IMR-90 (cell line): ENCODE results near the gene SPACDR. TPM values are rescaled to one million over a fixed set of nuclear protein-coding genes. Genes with fewer than 3 reads are reported as not detected.

Experiments
- ATAC-seq: fragments of 200-7000 bp; cut with Tn5 transposase; 2 replicates; pipeline ENCODE4 v1.9.1; 2020; ENCODE audit warnings: low read depth, mild to moderate bottlenecking, moderate library complexity
- BruUV-seq: library from RNA; stranded (reverse); fragments of 400-500 nt; replicated peaks from 2 replicates; lab custom pipeline; 2021; lab: Mats Ljungman, UMichigan
- CTCF ChIA-PET: fragments of 300-600 bp; formaldehyde crosslinking; extraction: SDS; loops from one replicate; lab custom pipeline; 2021; ENCODE audit warnings: antibody characterized with exemption; lab: Yijun Ruan, JAX
- POLR2A ChIA-PET: fragments of 300-600 bp; sonication (Branson Sonifier 250); formaldehyde crosslinking; loops from one replicate; lab custom pipeline; 2022; ENCODE audit warnings: antibody characterized with exemption; ENCODE audit not compliant: unreplicated experiment; lab: Charles Lee
- DNase-seq: peaks from one replicate; pipeline ENCODE4 v3.0.0; 2013
- H2AFZ ChIP-seq: replicated peaks from 2 replicates; pipeline ENCODE3; 2013; ENCODE audit warnings: low read length, mild to moderate bottlenecking; ENCODE audit not compliant: poor library complexity
- H2AK5ac ChIP-seq: 2 replicates; pipeline ENCODE4 v1.6.1; 2013; ENCODE audit warnings: low read depth, low read length, inconsistent platforms
- H2AK9ac ChIP-seq: replicated peaks from 2 replicates; pipeline ENCODE3; 2013; ENCODE audit warnings: mild to moderate bottlenecking, low read depth, low read length, moderate library complexity; ENCODE audit not compliant: poor library complexity
- H2BK120ac ChIP-seq: 2 replicates; pipeline ENCODE4 v1.6.1; 2013; ENCODE audit warnings: low read depth, low read length, inconsistent platforms
- H2BK15ac ChIP-seq: 3 replicates; pipeline ENCODE4 v1.6.1; 2013; ENCODE audit warnings: low read depth, low read length, inconsistent platforms
- H2BK20ac ChIP-seq: 2 replicates; pipeline ENCODE4 v1.6.1; 2013; ENCODE audit warnings: low read depth, mild to moderate bottlenecking, inconsistent platforms, low read length, moderate library complexity
- H2BK5ac ChIP-seq: 2 replicates; pipeline ENCODE4 v1.6.1; 2013; ENCODE audit warnings: mild to moderate bottlenecking, low read depth, low read length, inconsistent platforms; ENCODE audit not compliant: poor library complexity, severe bottlenecking
- H3K14ac ChIP-seq: replicated peaks from 2 replicates; pipeline ENCODE4 v1.6.1; 2013; ENCODE audit warnings: low read depth, low read length, inconsistent platforms
- H3K18ac ChIP-seq: 2 replicates; pipeline ENCODE4 v1.6.1; 2013; ENCODE audit warnings: low read depth, low read length, control low read depth
- H3K23ac ChIP-seq: 2 replicates; pipeline ENCODE4 v1.6.1; 2013; ENCODE audit warnings: low read depth, low read length, inconsistent platforms
- H3K27ac ChIP-seq: 2 replicates; pipeline ENCODE4 v1.5.1; 2013; ENCODE audit warnings: mild to moderate bottlenecking, control low read depth, low read length; ENCODE audit not compliant: insufficient read depth
- H3K27me3 ChIP-seq: 2 replicates; pipeline ENCODE4 v1.6.1; 2013; ENCODE audit warnings: low read length; ENCODE audit not compliant: control insufficient read depth, insufficient read depth
- H3K36me3 ChIP-seq: 2 replicates; pipeline ENCODE4 v1.6.1; 2013; ENCODE audit warnings: low read length, mixed read lengths; ENCODE audit not compliant: control insufficient read depth, insufficient read depth
- H3K4ac ChIP-seq: 2 replicates; pipeline ENCODE4 v1.6.1; 2013; ENCODE audit warnings: low read depth, low read length, inconsistent platforms
- H3K4me1 ChIP-seq: 2 replicates; pipeline ENCODE4 v1.6.1; 2013; ENCODE audit warnings: low read length, mixed read lengths; ENCODE audit not compliant: control insufficient read depth, insufficient read depth
- H3K4me2 ChIP-seq: 2 replicates; pipeline ENCODE4 v1.6.1; 2013; ENCODE audit warnings: low read depth, mild to moderate bottlenecking, control low read depth, low read length, moderate library complexity
- H3K4me3 ChIP-seq: 2 replicates; pipeline ENCODE4 v1.5.1; 2013; ENCODE audit warnings: low read depth, mild to moderate bottlenecking, control low read depth, low read length, moderate library complexity; ENCODE audit not compliant: insufficient read depth
- H3K56ac ChIP-seq: 2 replicates; pipeline ENCODE4 v1.6.1; 2013; ENCODE audit warnings: low read length, inconsistent platforms; ENCODE audit not compliant: insufficient read depth; ENCODE audit errors: extremely low read depth
- H3K79me1 ChIP-seq, 2 experiments: 2 replicates each; pipeline ENCODE4 v1.6.1; 2013; ENCODE audit warnings: low read length in 2 of 2, inconsistent platforms in 1 of 2, low read depth in 1 of 2
- H3K9ac ChIP-seq: 2 replicates; pipeline ENCODE4 v1.6.1; 2013; ENCODE audit warnings: low read depth, low read length, control low read depth
- H3K9me1 ChIP-seq: 2 replicates; pipeline ENCODE4 v1.6.1; 2013; ENCODE audit warnings: low read length, inconsistent platforms; ENCODE audit not compliant: insufficient read depth
- H3K9me3 ChIP-seq: 2 replicates; pipeline ENCODE4 v1.6.1; 2013; ENCODE audit warnings: low read length; ENCODE audit not compliant: control insufficient read depth, insufficient read depth
- H4K20me1 ChIP-seq: 2 replicates; pipeline ENCODE4 v1.6.1; 2013; ENCODE audit warnings: low read length, inconsistent platforms; ENCODE audit not compliant: insufficient read depth
- H4K5ac ChIP-seq: 2 replicates; pipeline ENCODE4 v1.6.1; 2013; ENCODE audit warnings: mild to moderate bottlenecking, low read depth, low read length, control low read depth
- H4K8ac ChIP-seq, 2 experiments: 2 replicates each; pipeline ENCODE4 v1.6.1; 2013; ENCODE audit warnings: low read depth in 2 of 2, low read length in 2 of 2, control low read depth in 1 of 2, inconsistent platforms in 1 of 2
- H4K91ac ChIP-seq: 2 replicates; pipeline ENCODE4 v1.6.1; 2013; ENCODE audit warnings: low read depth, low read length, inconsistent platforms; ENCODE audit not compliant: insufficient read depth
- BHLHE40 ChIP-seq: fragments of 150-350 bp; IDR thresholded peaks from 2 replicates; pipeline ENCODE4 v1.6.1; 2016; ENCODE audit warnings: mild to moderate bottlenecking, low read depth, low read length
- CEBPB ChIP-seq: IDR thresholded peaks from 2 replicates; pipeline ENCODE4 v1.6.1; 2012; ENCODE audit warnings: low read depth, low read length, improper control_type of control experiment
- CHD1 ChIP-seq: IDR thresholded peaks from 2 replicates; pipeline ENCODE4 v1.6.1; 2012; ENCODE audit warnings: low read depth, low read length, improper control_type of control experiment
- CTCF ChIP-seq: conservative IDR thresholded peaks from 2 replicates; pipeline ENCODE4 v1.5.1; 2012; ENCODE audit warnings: mild to moderate bottlenecking, low read depth, low read length, improper control_type of control experiment
- FOS ChIP-seq: fragments of 150-350 bp; IDR thresholded peaks from 2 replicates; pipeline ENCODE4 v1.6.1; 2016; ENCODE audit warnings: low read depth, low read length
- MAFK ChIP-seq: IDR thresholded peaks from 2 replicates; pipeline ENCODE4 v1.6.1; 2012; ENCODE audit warnings: low read depth, low read length, improper control_type of control experiment
- MAZ ChIP-seq: IDR thresholded peaks from 2 replicates; pipeline ENCODE4 v1.6.1; 2012; ENCODE audit warnings: low read depth, mild to moderate bottlenecking, low read length, improper control_type of control experiment, moderate library complexity, borderline replicate concordance
- MXI1 ChIP-seq: IDR thresholded peaks from 2 replicates; pipeline ENCODE4 v1.6.1; 2012; ENCODE audit warnings: low read depth, mild to moderate bottlenecking, low read length, moderate library complexity, borderline replicate concordance
- NFE2L2 ChIP-seq: fragments of 150-350 bp; IDR thresholded peaks from 2 replicates; pipeline ENCODE4 v1.6.1; 2016; ENCODE audit warnings: low read depth, mild to moderate bottlenecking, low read length
- POLR2A ChIP-seq: IDR thresholded peaks from 2 replicates; pipeline ENCODE4 v1.6.1; 2012; ENCODE audit warnings: mild to moderate bottlenecking, low read depth, low read length
- RAD21 ChIP-seq: IDR thresholded peaks from 2 replicates; pipeline ENCODE4 v1.6.1; 2012; ENCODE audit warnings: low read length, improper control_type of control experiment
- RCOR1 ChIP-seq: IDR thresholded peaks from 2 replicates; pipeline ENCODE4 v1.6.1; 2012; ENCODE audit warnings: mild to moderate bottlenecking, low read length, improper control_type of control experiment; ENCODE audit not compliant: insufficient replicate concordance
- RFX5 ChIP-seq: IDR thresholded peaks from 2 replicates; pipeline ENCODE4 v1.8.0; 2012; ENCODE audit warnings: low read depth, mild to moderate bottlenecking, low read length, moderate library complexity
- SMC3 ChIP-seq: fragments of 150-350 bp; IDR thresholded peaks from 2 replicates; pipeline ENCODE4 v1.6.1; 2016; ENCODE audit warnings: low read depth, mild to moderate bottlenecking, antibody characterized with exemption, low read length, moderate library complexity
- WGBS, 2 experiments: methylation state at CpG; one replicate each; pipeline versions ENCODE4 v1.1.5 to v1.1.7; 2013; ENCODE audit warnings: missing lambda C conversion rate in 2 of 2; ENCODE audit not compliant: insufficient read length in 1 of 2; ENCODE audit errors: extremely low coverage in 2 of 2; 5-methylcytosine and 5-hydroxymethylcytosine counted together
- dilution Hi-C: fragments of 300-500 bp; cut with HindIII; formaldehyde crosslinking; loops from one replicate; pipeline ENCODE4 v1.14.3; 2018; ENCODE audit warnings: low sequenced_read_pairs; ENCODE audit not compliant: unreplicated experiment
- in situ Hi-C: fragments of 300-500 bp; cut with MboI; formaldehyde crosslinking; loops from 3 replicates; pipeline ENCODE4 v1.14.3; 2019; ENCODE audit warnings: low sequenced_read_pairs, inconsistent platforms, mixed read lengths
- intact Hi-C: fragments of 100-400 bp; cut with micrococcal nuclease; formaldehyde crosslinking; loops from 2 replicates; pipeline ENCODE4 v1.10.0; 2022
- polyA plus RNA-seq, 3 experiments: library from polyadenylated mRNA; depleted of rRNA; stranded (reverse); fragments of >200 nt; gene quantifications; 2 replicates each; pipeline ENCODE4 v1.2.3, GENCODE V29; 2012; ENCODE audit warnings: low replicate concordance in 1 of 3
- total RNA-seq: library from RNA; depleted of rRNA; stranded (reverse); fragments of >200 nt; gene quantifications from 2 replicates; pipeline ENCODE4 v1.2.3, GENCODE V29; 2012
- TF ChIP-seq, protein P1 (sequence below): fragments of 150-350 bp; IDR thresholded peaks from 2 replicates; pipeline ENCODE4 v1.6.1; 2017; ENCODE audit warnings: mild to moderate bottlenecking, antibody characterized with exemption, low read length, low read depth
- TF ChIP-seq, protein P2 (sequence below): fragments of 150-350 bp; IDR thresholded peaks from 2 replicates; pipeline ENCODE4 v1.6.1; 2016; ENCODE audit warnings: low read depth, mild to moderate bottlenecking, low read length, moderate library complexity, borderline replicate concordance

The SPACDR gene
- total and polyA plus RNA-seq, 2 of the 4 experiments (the other 2 are of a cell fraction) = 0.54 to 2.1 TPM

- Histone ChIP-seq H3K9ac (no peak overlapping the region), H2BK5ac (no peak overlapping the region), H2BK120ac (no peak overlapping the region), H3K56ac (no peak overlapping the region), H4K5ac (no peak overlapping the region), H3K9me1 (no peaks in the 10 kb centered on the region), H3K27me3 (no peaks in the 10 kb centered on the region), H3K9me3 (no peaks in the 10 kb centered on the region), H3K36me3 (peaks cover 3% of the 10 kb centered on the region; the same call in 1 of the 2 replicates), H3K4ac (no peak overlapping the region), H2AK9ac (peak overlapping the region; percentile 42), H3K79me1 (no peaks in the 10 kb centered on the region), H3K4me1 (no peaks in the 10 kb centered on the region), H3K4me2 (no peak overlapping the region), H2AK5ac (no peak overlapping the region), H4K20me1 (no peaks in the 10 kb centered on the region), H3K14ac (no peak overlapping the region), H3K18ac (no peak overlapping the region), H3K23ac (no peak overlapping the region), H4K8ac (no peak overlapping the region), H2BK20ac (no peak overlapping the region), H3K4me3 (no peak overlapping the region), H4K91ac (no peak overlapping the region), H3K27ac (no peak overlapping the region), H2AFZ (no peak overlapping the region), H2BK15ac (no peak overlapping the region)
- dilution Hi-C loops = no loop called here
- no peak for DNase-seq
- intact Hi-C loops = no loop called here
- in situ Hi-C loops = loop anchor here (25.0 kb wide), 1 partner anchor 405 kb away; the partner anchor contains the start of genes SLC12A9 and TRIP6
- BruUV-seq = no TSS peak
- no CpG with 5 or more reads among the region's 6 CpGs for WGBS, 2 experiments
- ATAC-seq = no peak
- CTCF ChIA-PET = no interaction called here
- POLR2A ChIA-PET = no interaction called here
- TF ChIP-seq, protein P1, sequence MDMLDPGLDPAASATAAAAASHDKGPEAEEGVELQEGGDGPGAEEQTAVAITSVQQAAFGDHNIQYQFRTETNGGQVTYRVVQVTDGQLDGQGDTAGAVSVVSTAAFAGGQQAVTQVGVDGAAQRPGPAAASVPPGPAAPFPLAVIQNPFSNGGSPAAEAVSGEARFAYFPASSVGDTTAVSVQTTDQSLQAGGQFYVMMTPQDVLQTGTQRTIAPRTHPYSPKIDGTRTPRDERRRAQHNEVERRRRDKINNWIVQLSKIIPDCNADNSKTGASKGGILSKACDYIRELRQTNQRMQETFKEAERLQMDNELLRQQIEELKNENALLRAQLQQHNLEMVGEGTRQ = no peak
- TF ChIP-seq RCOR1 (no peak), MAZ (no peak), RAD21 (no peak), MXI1 (no peak), RFX5 (no peak), MAFK (no peak), CHD1 (no peak), POLR2A (no peak), BHLHE40 (no peak), NFE2L2 (no peak), SMC3 (no peak), CTCF (no peak), CEBPB (no peak), FOS (no peak)
- TF ChIP-seq, protein P2, sequence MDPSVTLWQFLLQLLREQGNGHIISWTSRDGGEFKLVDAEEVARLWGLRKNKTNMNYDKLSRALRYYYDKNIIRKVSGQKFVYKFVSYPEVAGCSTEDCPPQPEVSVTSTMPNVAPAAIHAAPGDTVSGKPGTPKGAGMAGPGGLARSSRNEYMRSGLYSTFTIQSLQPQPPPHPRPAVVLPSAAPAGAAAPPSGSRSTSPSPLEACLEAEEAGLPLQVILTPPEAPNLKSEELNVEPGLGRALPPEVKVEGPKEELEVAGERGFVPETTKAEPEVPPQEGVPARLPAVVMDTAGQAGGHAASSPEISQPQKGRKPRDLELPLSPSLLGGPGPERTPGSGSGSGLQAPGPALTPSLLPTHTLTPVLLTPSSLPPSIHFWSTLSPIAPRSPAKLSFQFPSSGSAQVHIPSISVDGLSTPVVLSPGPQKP = no peak
Observed at GRCh38 chr7:100457033-100457432, 7.0 kb downstream of the SPACDR start.
